GM23248 (cell line): Measurements from ENCODE around the gene RPL13A.
"Not testable (repeated sequence)": the region's sequence is repeated elsewhere in the genome, so short reads cannot be mapped to it uniquely, and the experiment has no call there.

Experiments
- EZH2 ChIP-seq: fragments of 200-600 bp; sonication (generic); IDR thresholded peaks from 2 replicates; pipeline ENCODE4 v1.6.1; 2018; ENCODE audit warnings: antibody characterized with exemption, mild to moderate bottlenecking; ENCODE audit not compliant: insufficient read depth, poor library complexity, severe bottlenecking
- EZH2phosphoT487 ChIP-seq: fragments of 200-600 bp; sonication (generic); IDR thresholded peaks from 2 replicates; pipeline ENCODE4 v1.6.1; 2018; ENCODE audit warnings: antibody characterized with exemption, moderate library complexity, mild to moderate bottlenecking, low read depth; ENCODE audit not compliant: insufficient read depth

- TF ChIP-seq EZH2phosphoT487, EZH2: not testable (repeated sequence)
Measured at GRCh38 chr19:49473501-49473867, 13.9 kb upstream of the RPL13A start.
